HG02763 (cell line): ENCODE measurements around the gene SLC38A8.

ENCODE experiments used
- ATAC-seq: cut with Tn5 transposase; IDR thresholded peaks from one replicate; pipeline ENCODE4 v1.9.1; 2021; ENCODE audit warnings: mild to moderate bottlenecking, moderate library complexity; ENCODE audit not compliant: unreplicated experiment

Gene SLC38A8

GRCh38 chr16:84003038-84003437 is 39.6 kb downstream of the SLC38A8 start:
- ATAC-seq = no peak

- ATAC-seq = no peak
Observed at GRCh38 chr16:84001726-84002125, 40.9 kb downstream of the SLC38A8 start.

- no peak for ATAC-seq
Observed at GRCh38 chr16:84000989-84001642, 41.5 kb downstream of the SLC38A8 start.

- no peak for ATAC-seq
Observed at GRCh38 chr16:83998091-83998490, 44.5 kb downstream of the SLC38A8 start.

GRCh38 chr16:83996481-83997252 is 45.9 kb downstream of the SLC38A8 start:
- ATAC-seq = no peak

- ATAC-seq = no peak
Observed at GRCh38 chr16:83995754-83996153, 46.8 kb downstream of the SLC38A8 start.

GRCh38 chr16:83994703-83995102 is 47.9 kb downstream of the SLC38A8 start:
- ATAC-seq = no peak

- no peak for ATAC-seq
Observed at GRCh38 chr16:83994087-83994486, 48.5 kb downstream of the SLC38A8 start.

- no peak for ATAC-seq
Observed at GRCh38 chr16:83992624-83993023, 50.0 kb downstream of the SLC38A8 start.

- ATAC-seq = no peak
Observed at GRCh38 chr16:83990492-83990891, 52.1 kb downstream of the SLC38A8 start.

GRCh38 chr16:83989300-83989699 is 53.3 kb downstream of the SLC38A8 start:
- no peak for ATAC-seq

GRCh38 chr16:83983491-83983890 is 59.1 kb downstream of the SLC38A8 start:
- no peak for ATAC-seq

- no peak for ATAC-seq
Observed at GRCh38 chr16:83981799-83982198, 60.8 kb downstream of the SLC38A8 start.

GRCh38 chr16:83980794-83981193 is 61.8 kb downstream of the SLC38A8 start:
- no peak for ATAC-seq

GRCh38 chr16:83979441-83979840 is 63.2 kb downstream of the SLC38A8 start:
- ATAC-seq = no peak

GRCh38 chr16:83978401-83978904 is 64.1 kb downstream of the SLC38A8 start:
- ATAC-seq = no peak

- no peak for ATAC-seq
Observed at GRCh38 chr16:83977056-83977815, 65.4 kb downstream of the SLC38A8 start.

- ATAC-seq = no peak
Observed at GRCh38 chr16:83975590-83976260, 66.9 kb downstream of the SLC38A8 start.

- ATAC-seq = no peak
Observed at GRCh38 chr16:83974475-83974874, 68.1 kb downstream of the SLC38A8 start.

GRCh38 chr16:83973581-83974385 is 68.8 kb downstream of the SLC38A8 start:
- ATAC-seq = no peak
